ENCODE data around the gene HELB. TPM values are rescaled to one million over a fixed set of nuclear protein-coding genes. Genes with fewer than 3 reads are reported as not detected.

HELB gene
- total RNA-seq, 1 experiment from 2014 or later = 10.7 TPM

GRCh38 chr12:66287275-66287674 lies 15.0 kb upstream of the HELB start:
- Histone ChIP-seq H4K5ac (ENCODE audit: insufficient read length, low read depth, low read length) (no peak overlapping the region), H3K9me3 (ENCODE audit: control insufficient read depth, low read depth, low read length) (no peaks in the 10 kb centered on the region), H4K20me1 (ENCODE audit: control insufficient read depth, insufficient read depth, insufficient read length) (no peaks in the 10 kb centered on the region), H2AFZ (ENCODE audit: low read length) (no peak overlapping the region), H3K4ac (ENCODE audit: low read depth, low read length) (no peak overlapping the region), H3K56ac (ENCODE audit: insufficient read length, low read depth, low read length) (no peak overlapping the region), H3K23me2 (ENCODE audit: insufficient read length, low read depth, low read length, poor library complexity, severe bottlenecking) (no peaks in the 10 kb centered on the region), H2BK5ac (ENCODE audit: insufficient read length, low read length) (no peak overlapping the region), H3T11ph (ENCODE audit: low read length) (no peak overlapping the region), H3K14ac (ENCODE audit: insufficient read depth, low read length) (no peak overlapping the region), H3K4me1 (ENCODE audit: insufficient read depth, low read length) (no peaks in the 10 kb centered on the region), H2AK5ac (ENCODE audit: insufficient read length, low read length) (no peak overlapping the region), H4K8ac (replicated peaks; ENCODE audit: insufficient read length, low read depth, low read length) (no peak overlapping the region), H2BK120ac (ENCODE audit: low read depth, low read length, poor library complexity, severe bottlenecking) (no peak overlapping the region), H3K9ac (ENCODE audit: extremely low read depth, insufficient read length, low read length) (no peak overlapping the region), H2BK20ac (ENCODE audit: low read depth, low read length, poor library complexity, severe bottlenecking) (no peak overlapping the region), H3K4me2 (ENCODE audit: insufficient read depth, insufficient read length, low read length) (no peak overlapping the region), H2BK15ac (ENCODE audit: low read depth, low read length) (no peak overlapping the region), H4K91ac (ENCODE audit: insufficient read length, low read depth, low read length) (no peak overlapping the region), H3K79me1 (ENCODE audit: insufficient read depth, low read depth, low read length, poor library complexity, severe bottlenecking) (no peaks in the 10 kb centered on the region), H3K18ac (ENCODE audit: insufficient read length, low read depth, low read length) (no peak overlapping the region), H2BK12ac (ENCODE audit: insufficient read length, low read depth, low read length) (no peak overlapping the region), H3K27me3 (ENCODE audit: insufficient read depth, low read length) (no peaks in the 10 kb centered on the region), H3K27ac (ENCODE audit: insufficient read length, low read depth, low read length) (no peak overlapping the region), H3K79me2 (ENCODE audit: insufficient read depth, low read length) (no peaks in the 10 kb centered on the region), H3K23ac (ENCODE audit: insufficient read length, low read depth, low read length) (no peak overlapping the region)
- WGBS (ENCODE audit: extremely low coverage, insufficient read length, low lambda C conversion rate) = no CpG with 5 or more reads among the region's 3 CpGs
- Mint-ChIP-seq H3K9me3 (no peaks in the 10 kb centered on the region), H3K27me3 (ENCODE audit: low read depth) (no peaks in the 10 kb centered on the region), H3K27ac (no peak overlapping the region), H3K4me1 (no peaks in the 10 kb centered on the region), H3K4me3 (no peak overlapping the region), H3K36me3 (ENCODE audit: insufficient read depth in 1 of 3, low read depth in 3 of 3) (no peaks in the 10 kb centered on the region)
- no peak for TF ChIP-seq CTCF (conservative IDR thresholded peaks at IDR 0.05)
- no peak for DNase-seq

Data from H9 (cell line).